Spinal cord (tissue), 10 donors: ENCODE data around the gene DPAGT1. TPM values are rescaled to one million over a fixed set of nuclear protein-coding genes. Genes with fewer than 3 reads are reported as not detected.
"Not testable (repeated sequence)": the region's sequence is repeated elsewhere in the genome, so short reads cannot be mapped to it uniquely, and the experiment has no call there.

Experiments
- DNase-seq, 6 donors: peaks; one replicate each; pipeline versions ENCODE4 v3.0.0 to v3.0.0-alpha.2; 2013 to 2015; ENCODE audit warnings: low spot score in 6 of 6, low read depth in 4 of 6
- H3K27ac ChIP-seq: one replicate; pipeline ENCODE4 v1.5.1; 2013; ENCODE audit warnings: low read depth, low read length, control low read depth
- H3K27me3 ChIP-seq: one replicate; pipeline ENCODE4 v1.6.1; 2013; ENCODE audit warnings: low read length; ENCODE audit not compliant: control insufficient read depth, insufficient read depth
- H3K36me3 ChIP-seq: one replicate; pipeline ENCODE4 v1.6.1; 2013; ENCODE audit warnings: low read length; ENCODE audit not compliant: control insufficient read depth, insufficient read depth
- H3K4me1 ChIP-seq: one replicate; pipeline ENCODE4 v1.6.1; 2013; ENCODE audit warnings: low read length; ENCODE audit not compliant: control insufficient read depth, insufficient read depth
- H3K4me3 ChIP-seq: one replicate; pipeline ENCODE4 v1.5.1; 2013; ENCODE audit warnings: low read depth, low read length, control low read depth
- H3K9me3 ChIP-seq: one replicate; pipeline ENCODE4 v1.6.1; 2013; ENCODE audit warnings: low read length; ENCODE audit not compliant: control insufficient read depth, insufficient read depth
- WGBS: methylation state at CpG from one replicate; pipeline ENCODE4 v1.1.5; 2013; ENCODE audit warnings: missing lambda C conversion rate; ENCODE audit not compliant: insufficient coverage; 5-methylcytosine and 5-hydroxymethylcytosine counted together
- polyA plus RNA-seq, 2 donors: library from polyadenylated mRNA; unstranded; fragments of 120-200 nt; gene quantifications; one replicate each; pipeline ENCODE4 v1.2.1, GENCODE V29; 2013; ENCODE audit not compliant: insufficient read length in 2 of 2
- total RNA-seq, 2 donors: library from RNA; depleted of rRNA in 1 of 2; stranded (reverse); fragments of 120-200 nt in 1 of 2; fragments of >200 nt in 1 of 2; gene quantifications; one replicate each; pipeline versions ENCODE4 v1.2.3 to v1.2.4, GENCODE V29; 2013 to 2014
- donor health status: healthy.

Gene DPAGT1
- total and polyA plus RNA-seq, 4 donors: 12.9 to 44.3 (median 32.2) TPM

- peaks cover 43% of the 10 kb centered on the region for H3K36me3 ChIP-seq
- no peak for DNase-seq
- 90% methylated on average over 2 of the region's 3 CpGs for WGBS
- no peak overlapping the region for H3K27ac ChIP-seq
- H3K4me1 ChIP-seq: peaks cover 26% of the 10 kb centered on the region
- no peaks in the 10 kb centered on the region for H3K27me3 ChIP-seq
- H3K4me3 ChIP-seq: no peak overlapping the region
- H3K9me3 ChIP-seq: no peaks in the 10 kb centered on the region
These were observed 8.2 kb upstream of the DPAGT1 start for GRCh38 chr11:119109843-119110242.

GRCh38 chr11:119108857-119109221 is 7.2 kb upstream of the DPAGT1 start:
- peaks cover 26% of the 10 kb centered on the region for H3K4me1 ChIP-seq
- H3K9me3 ChIP-seq: no peaks in the 10 kb centered on the region
- DNase-seq: no peak
- H3K36me3 ChIP-seq: peaks cover 34% of the 10 kb centered on the region
- no peaks in the 10 kb centered on the region for H3K27me3 ChIP-seq
- H3K4me3 ChIP-seq: peak overlapping the region; percentile 68
- WGBS: 100% methylated on average over 1 of the region's 2 CpGs
- H3K27ac ChIP-seq: no peak overlapping the region

GRCh38 chr11:119108146-119108856 is 6.6 kb upstream of the DPAGT1 start:
- 0% methylated on average over 4 of the region's 8 CpGs for WGBS
- Histone ChIP-seq H3K27ac (no peak overlapping the region), H3K27me3 (no peaks in the 10 kb centered on the region)

GRCh38 chr11:119107538-119108145 is 6.0 kb upstream of the DPAGT1 start:
- H3K36me3 ChIP-seq: peaks cover 22% of the 10 kb centered on the region
- no peak overlapping the region for H3K27ac ChIP-seq
- H3K27me3 ChIP-seq: no peaks in the 10 kb centered on the region
- WGBS: under 1% methylated on average over 65 of the region's 65 CpGs
- peaks cover 34% of the 10 kb centered on the region for H3K4me1 ChIP-seq
- peak in 1 of 6 donors; percentile 11 for DNase-seq
- peak overlapping the region; percentile 68 for H3K4me3 ChIP-seq
- no peaks in the 10 kb centered on the region for H3K9me3 ChIP-seq

More at GRCh38 chr11:119108146-119108856, 6.6 kb upstream of the DPAGT1 start:
- DNase-seq: peak in 1 of 6 donors; percentile 30
- H3K9me3 ChIP-seq: no peaks in the 10 kb centered on the region
- H3K36me3 ChIP-seq: peaks cover 28% of the 10 kb centered on the region
- H3K4me1 ChIP-seq: peaks cover 28% of the 10 kb centered on the region
- peak overlapping the region; percentile 68 for H3K4me3 ChIP-seq

- Histone ChIP-seq H3K9me3 (no peaks in the 10 kb centered on the region), H3K4me3 (peak within 1 kb of the TSS; percentile 68), H3K4me1 (peaks cover 38% of the 10 kb centered on the region), H3K27me3 (no peaks in the 10 kb centered on the region), H3K27ac (peak within 1 kb of the TSS; percentile 75), H3K36me3 (peaks cover 14% of the 10 kb centered on the region)
- peak in 4 of 6 donors; percentile 76 to 95 (median 89) for DNase-seq
- 0% methylated on average over 40 of the region's 49 CpGs for WGBS
These were observed 5.2 kb upstream of the DPAGT1 start, which contains the start of gene C2CD2L for GRCh38 chr11:119106564-119107537. C2CD2L (plus strand) TSS chr11:119107344; CDS start chr11:119107742, 398 bp downstream.

GRCh38 chr11:119103793-119104192 is 2.1 kb upstream of the DPAGT1 start:
- H3K9me3 ChIP-seq: no peaks in the 10 kb centered on the region
- H3K27me3 ChIP-seq: no peaks in the 10 kb centered on the region
- peak in 1 of 6 donors; percentile 12 for DNase-seq
- WGBS: no CpG with 5 or more reads among the region's 4 CpGs
- H3K36me3 ChIP-seq: no peaks in the 10 kb centered on the region
- peaks cover 41% of the 10 kb centered on the region for H3K4me1 ChIP-seq
- no peak overlapping the region for H3K27ac ChIP-seq
- H3K4me3 ChIP-seq: no peak overlapping the region

GRCh38 chr11:119103161-119103664 is 1.6 kb upstream of the DPAGT1 start:
- peak overlapping the region; percentile 98 for H3K27ac ChIP-seq
- 94% methylated on average over 14 of the region's 18 CpGs for WGBS

GRCh38 chr11:119100994-119101758 is 477 bp downstream of the DPAGT1 start:
- Histone ChIP-seq H3K4me1 (peaks cover 23% of the 10 kb centered on the region), H3K4me3 (peak overlapping the region; percentile 95), H3K27ac (peak overlapping the region; percentile 98), H3K9me3 (no peaks in the 10 kb centered on the region), H3K27me3 (no peaks in the 10 kb centered on the region), H3K36me3 (peaks cover 18% of the 10 kb centered on the region)
- no peak for DNase-seq
- WGBS: 0% methylated on average over 26 of the region's 29 CpGs

More at GRCh38 chr11:119103161-119103664, 1.6 kb upstream of the DPAGT1 start:
- DNase-seq, H3K36me3 ChIP-seq, H3K9me3 ChIP-seq, H3K27me3 ChIP-seq: not testable (repeated sequence)
- Histone ChIP-seq H3K4me1 (peaks cover 35% of the 10 kb centered on the region), H3K4me3 (peak overlapping the region; percentile 95)
